Measurements from ENCODE around the gene TNRC18. TPM values are rescaled to one million over a fixed set of nuclear protein-coding genes. Genes with fewer than 3 reads are reported as not detected.

Gene TNRC18
- total RNA-seq, 2 experiments from 2014 or later: 36.0 to 43.8 TPM

- Mint-ChIP-seq H3K4me1 (ENCODE audit: low read depth) (peaks cover 38% of the 10 kb centered on the region), H3K27ac (no peak overlapping the region), H3K36me3 (ENCODE audit: low read depth) (no peaks in the 10 kb centered on the region), H3K9me3 (no peaks in the 10 kb centered on the region), H3K4me3 (peak overlapping the region; percentile 55), H3K27me3 (ENCODE audit: low read depth) (peaks cover 66% of the 10 kb centered on the region)
- CTCF ChIA-PET: interaction anchor here (0.8 to 1.6 kb wide), 5 partner anchors 25 to 181 kb away, joined by 3 to 8 read pairs (median 3); no protein-coding TSS in a partner anchor
- no peak for DNase-seq
- intact Hi-C loops (cut with micrococcal nuclease): loop anchor here (5.0 kb wide), 1 partner anchor 280 kb away; no protein-coding TSS in a partner anchor
Measured at GRCh38 chr7:5421714-5422395, 1.8 kb downstream of the TNRC18 start.

- Mint-ChIP-seq H3K36me3 (ENCODE audit: low read depth) (no peaks in the 10 kb centered on the region), H3K27ac (no peak overlapping the region), H3K27me3 (ENCODE audit: low read depth) (peaks cover 61% of the 10 kb centered on the region), H3K9me3 (no peaks in the 10 kb centered on the region), H3K4me3 (peak overlapping the region; percentile 29), H3K4me1 (ENCODE audit: low read depth) (peaks cover 35% of the 10 kb centered on the region)
- intact Hi-C loops (cut with micrococcal nuclease): loop anchor here (5.0 kb wide), 1 partner anchor 281 kb away; no protein-coding TSS in a partner anchor
- CTCF ChIA-PET: interaction anchor here (1.1 to 1.6 kb wide), 2 partner anchors 24 to 55 kb away, joined by 3 to 8 read pairs; no protein-coding TSS in a partner anchor
- no peak for DNase-seq
Measured at GRCh38 chr7:5420881-5421713, 2.5 kb downstream of the TNRC18 start.

DNA sequence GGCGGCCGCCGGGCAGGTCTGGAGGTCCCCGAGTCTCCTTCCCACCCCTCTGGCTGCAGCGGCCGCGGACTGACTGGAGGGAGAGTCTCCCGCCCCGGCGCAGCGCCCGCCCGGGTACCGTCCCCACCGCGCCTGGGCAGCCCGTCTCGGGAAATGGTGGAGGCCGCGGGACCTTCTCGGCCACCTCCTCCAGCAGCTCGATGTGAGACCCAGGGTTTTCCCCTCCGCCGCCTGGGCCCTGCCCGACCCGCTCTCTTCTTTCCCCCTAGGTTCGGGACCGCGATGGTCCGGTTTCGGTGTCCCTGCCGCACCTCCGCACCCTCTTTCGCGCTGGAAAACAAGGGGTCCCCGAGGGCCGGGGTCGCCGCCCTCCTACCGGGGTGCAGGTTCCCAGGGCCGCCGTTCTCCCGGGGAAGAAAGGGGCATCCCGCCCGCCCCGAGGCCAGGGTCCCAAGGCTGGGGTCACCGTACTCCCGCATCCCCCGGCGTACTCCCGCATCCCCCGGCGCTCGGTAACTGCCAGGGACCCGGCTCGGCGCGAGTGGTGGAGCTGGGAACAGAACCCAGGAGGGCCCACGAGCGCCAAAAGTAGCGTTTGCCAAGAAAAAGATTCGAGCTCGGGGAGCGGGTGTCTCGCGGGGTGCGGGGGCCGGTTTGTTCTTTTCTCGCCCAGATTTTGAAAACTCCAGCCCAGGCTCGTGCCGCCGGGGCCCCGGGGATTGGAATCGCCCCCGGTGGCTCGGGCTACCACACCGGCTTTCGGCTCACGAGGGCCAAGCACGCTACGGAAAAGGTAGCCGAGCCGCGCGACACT, 3.4 kb downstream of the TNRC18 start:
- Mint-ChIP-seq H3K9me3 (no peaks in the 10 kb centered on the region), H3K36me3 (ENCODE audit: low read depth) (no peaks in the 10 kb centered on the region), H3K4me3 (peak overlapping the region; percentile 29), H3K27me3 (ENCODE audit: low read depth) (peaks cover 53% of the 10 kb centered on the region), H3K4me1 (ENCODE audit: low read depth) (peaks cover 29% of the 10 kb centered on the region), H3K27ac (no peak overlapping the region)
- intact Hi-C loops (cut with micrococcal nuclease): loop anchor here (5.0 kb wide), 1 partner anchor 282 kb away; no protein-coding TSS in a partner anchor
- DNase-seq: no peak
- CTCF ChIA-PET: interaction anchor here (0.5 to 1.6 kb wide), 2 partner anchors 24 to 407 kb away, joined by 3 to 8 read pairs; no protein-coding TSS in a partner anchor

GRCh38 chr7:5419539-5420066, 4.0 kb downstream of the TNRC18 start:
- Mint-ChIP-seq H3K27me3 (ENCODE audit: low read depth) (peaks cover 52% of the 10 kb centered on the region), H3K36me3 (ENCODE audit: low read depth) (no peaks in the 10 kb centered on the region), H3K4me1 (ENCODE audit: low read depth) (peaks cover 26% of the 10 kb centered on the region), H3K9me3 (no peaks in the 10 kb centered on the region), H3K27ac (no peak overlapping the region), H3K4me3 (peak overlapping the region; percentile 34)
- CTCF ChIA-PET: interaction anchor here (0.5 kb wide), 1 partner anchor 408 kb away, joined by 3 read pairs; no protein-coding TSS in a partner anchor
- intact Hi-C loops (cut with micrococcal nuclease): loop anchor here (5.0 kb wide), 1 partner anchor 283 kb away; no protein-coding TSS in a partner anchor
- DNase-seq: no peak

- H3K4me3 Mint-ChIP-seq: no peak overlapping the region
- peaks cover 49% of the 10 kb centered on the region for H3K27me3 Mint-ChIP-seq (ENCODE audit: low read depth)
- no peaks in the 10 kb centered on the region for H3K9me3 Mint-ChIP-seq
- intact Hi-C loops (cut with micrococcal nuclease): no loop called here
- H3K4me1 Mint-ChIP-seq (ENCODE audit: low read depth): peaks cover 23% of the 10 kb centered on the region
- DNase-seq: no peak
- H3K27ac Mint-ChIP-seq: no peak overlapping the region
- H3K36me3 Mint-ChIP-seq (ENCODE audit: low read depth): no peaks in the 10 kb centered on the region
- CTCF ChIA-PET: no interaction called here
Measured at GRCh38 chr7:5418285-5418582, 5.4 kb downstream of the TNRC18 start.

DNA sequence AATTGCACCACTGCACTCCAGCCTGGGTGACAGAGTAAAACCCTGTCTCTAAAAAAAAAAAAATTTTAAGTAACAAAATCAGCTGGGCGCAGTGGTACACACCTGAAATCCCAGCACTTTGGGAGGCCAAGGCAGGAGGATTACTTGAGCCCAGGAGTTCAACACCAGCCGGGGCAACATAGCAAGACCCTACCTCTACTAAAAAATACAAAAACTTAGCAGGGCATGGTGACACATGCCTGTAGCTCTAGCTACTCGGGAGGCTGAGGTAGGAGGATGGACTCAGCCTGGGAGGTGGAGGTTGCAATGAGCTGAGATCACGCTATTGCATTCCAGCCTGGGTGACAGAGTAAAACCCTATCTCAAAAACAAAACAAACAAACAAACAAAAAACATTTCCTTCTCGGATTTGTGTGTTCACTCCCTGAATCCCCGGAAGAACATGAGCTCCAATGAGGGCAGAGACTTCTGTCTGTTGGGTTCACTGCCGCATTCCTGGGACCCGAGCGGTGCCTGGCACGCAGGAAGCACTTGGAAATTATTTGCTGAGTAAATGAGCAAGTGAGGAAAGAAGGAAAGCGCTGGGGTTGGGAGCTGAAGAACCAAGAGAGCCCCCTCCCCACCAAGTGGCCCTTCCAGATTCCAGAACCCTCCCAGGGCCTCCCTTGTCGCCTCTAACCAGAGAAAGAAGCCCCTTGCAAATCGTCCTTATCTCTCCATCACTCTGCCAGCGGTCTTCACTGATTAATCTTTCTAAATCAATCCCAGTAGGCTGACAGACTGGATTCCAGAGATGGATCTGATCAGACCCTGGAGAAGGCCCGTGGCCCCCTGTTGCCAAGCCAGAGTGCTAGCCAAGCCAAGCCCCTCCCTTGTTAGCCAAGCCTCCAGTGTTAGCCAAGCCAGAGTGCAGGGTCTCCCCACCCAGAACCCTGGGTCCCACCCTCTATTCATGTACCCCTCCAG, 6.2 kb downstream of the TNRC18 start:
- DNase-seq: no peak
- H3K27ac Mint-ChIP-seq: no peak overlapping the region
- peaks cover 19% of the 10 kb centered on the region for H3K4me1 Mint-ChIP-seq (ENCODE audit: low read depth)
- no peaks in the 10 kb centered on the region for H3K9me3 Mint-ChIP-seq
- H3K4me3 Mint-ChIP-seq: no peak overlapping the region
- intact Hi-C loops (cut with micrococcal nuclease): no loop called here
- CTCF ChIA-PET: interaction anchor here (0.6 to 1.8 kb wide), 2 partner anchors 33 to 59 kb away, joined by 3 to 4 read pairs; no protein-coding TSS in a partner anchor
- peaks cover 45% of the 10 kb centered on the region for H3K27me3 Mint-ChIP-seq (ENCODE audit: low read depth)
- H3K36me3 Mint-ChIP-seq (ENCODE audit: low read depth): no peaks in the 10 kb centered on the region

DNA sequence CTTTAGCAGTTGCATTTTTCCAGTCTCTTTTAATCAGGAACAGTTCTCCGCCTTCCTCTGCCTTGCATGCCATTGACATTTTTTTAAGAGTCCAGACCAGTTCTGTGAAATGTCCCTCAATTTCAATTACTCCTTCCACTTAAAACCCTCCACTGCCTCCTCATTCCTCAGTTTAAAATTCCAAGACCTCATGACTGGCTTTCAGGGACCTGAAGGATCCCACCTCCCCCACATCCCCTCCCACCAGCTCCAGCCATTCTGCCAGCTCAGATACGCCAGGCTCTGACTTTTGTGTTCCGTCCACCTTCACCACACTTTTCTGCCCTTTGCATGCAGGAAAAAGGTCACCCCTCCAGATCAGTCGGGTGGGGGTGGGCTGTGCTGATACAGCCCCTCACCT, 8.7 kb downstream of the TNRC18 start:
- peaks cover 12% of the 10 kb centered on the region for H3K4me1 Mint-ChIP-seq (ENCODE audit: low read depth)
- CTCF ChIA-PET: no interaction called here
- intact Hi-C loops (cut with micrococcal nuclease): no loop called here
- H3K36me3 Mint-ChIP-seq (ENCODE audit: low read depth): no peaks in the 10 kb centered on the region
- H3K27me3 Mint-ChIP-seq (ENCODE audit: low read depth): peaks cover 35% of the 10 kb centered on the region
- no peak overlapping the region for H3K27ac Mint-ChIP-seq
- H3K4me3 Mint-ChIP-seq: no peak overlapping the region
- H3K9me3 Mint-ChIP-seq: no peaks in the 10 kb centered on the region
- DNase-seq: no peak

DNA sequence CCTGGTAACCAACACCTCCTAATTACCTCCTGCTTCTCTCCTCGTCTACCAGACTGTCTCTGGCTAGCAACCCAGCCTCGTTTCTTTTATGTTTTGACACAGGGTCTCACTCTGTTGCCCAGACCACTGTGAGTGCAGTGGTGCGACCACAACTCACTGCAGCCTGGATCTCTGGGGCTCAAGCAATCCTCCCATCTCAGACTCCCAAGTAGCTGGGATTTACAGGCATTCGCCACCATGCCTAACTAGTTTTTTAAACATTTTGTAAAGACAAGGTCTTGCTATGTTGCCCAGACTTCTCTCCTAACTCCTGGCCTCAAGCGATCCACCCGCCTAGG, 10.2 kb downstream of the TNRC18 start:
- CTCF ChIA-PET: interaction anchor here (0.7 kb wide), 1 partner anchor 83 kb away, joined by 3 read pairs; no protein-coding TSS in a partner anchor
- Mint-ChIP-seq H3K36me3 (ENCODE audit: low read depth) (no peaks in the 10 kb centered on the region), H3K4me1 (ENCODE audit: low read depth) (peaks cover 1% of the 10 kb centered on the region), H3K9me3 (no peaks in the 10 kb centered on the region), H3K27me3 (ENCODE audit: low read depth) (peaks cover 25% of the 10 kb centered on the region), H3K4me3 (no peak overlapping the region), H3K27ac (no peak overlapping the region)
- intact Hi-C loops (cut with micrococcal nuclease): no loop called here
- no peak for DNase-seq

- CTCF ChIA-PET: interaction anchor here (0.6 kb wide), 1 partner anchor 112 kb away, joined by 3 read pairs; no protein-coding TSS in a partner anchor
- intact Hi-C loops (cut with micrococcal nuclease): no loop called here
- H3K4me1 Mint-ChIP-seq (ENCODE audit: low read depth): no peaks in the 10 kb centered on the region
- H3K4me3 Mint-ChIP-seq: no peak overlapping the region
- no peaks in the 10 kb centered on the region for H3K36me3 Mint-ChIP-seq (ENCODE audit: low read depth)
- no peak for DNase-seq
- no peak overlapping the region for H3K27ac Mint-ChIP-seq
- no peaks in the 10 kb centered on the region for H3K9me3 Mint-ChIP-seq
- H3K27me3 Mint-ChIP-seq (ENCODE audit: low read depth): peaks cover 5% of the 10 kb centered on the region
Measured at GRCh38 chr7:5408777-5409176, 14.9 kb downstream of the TNRC18 start.

DNA sequence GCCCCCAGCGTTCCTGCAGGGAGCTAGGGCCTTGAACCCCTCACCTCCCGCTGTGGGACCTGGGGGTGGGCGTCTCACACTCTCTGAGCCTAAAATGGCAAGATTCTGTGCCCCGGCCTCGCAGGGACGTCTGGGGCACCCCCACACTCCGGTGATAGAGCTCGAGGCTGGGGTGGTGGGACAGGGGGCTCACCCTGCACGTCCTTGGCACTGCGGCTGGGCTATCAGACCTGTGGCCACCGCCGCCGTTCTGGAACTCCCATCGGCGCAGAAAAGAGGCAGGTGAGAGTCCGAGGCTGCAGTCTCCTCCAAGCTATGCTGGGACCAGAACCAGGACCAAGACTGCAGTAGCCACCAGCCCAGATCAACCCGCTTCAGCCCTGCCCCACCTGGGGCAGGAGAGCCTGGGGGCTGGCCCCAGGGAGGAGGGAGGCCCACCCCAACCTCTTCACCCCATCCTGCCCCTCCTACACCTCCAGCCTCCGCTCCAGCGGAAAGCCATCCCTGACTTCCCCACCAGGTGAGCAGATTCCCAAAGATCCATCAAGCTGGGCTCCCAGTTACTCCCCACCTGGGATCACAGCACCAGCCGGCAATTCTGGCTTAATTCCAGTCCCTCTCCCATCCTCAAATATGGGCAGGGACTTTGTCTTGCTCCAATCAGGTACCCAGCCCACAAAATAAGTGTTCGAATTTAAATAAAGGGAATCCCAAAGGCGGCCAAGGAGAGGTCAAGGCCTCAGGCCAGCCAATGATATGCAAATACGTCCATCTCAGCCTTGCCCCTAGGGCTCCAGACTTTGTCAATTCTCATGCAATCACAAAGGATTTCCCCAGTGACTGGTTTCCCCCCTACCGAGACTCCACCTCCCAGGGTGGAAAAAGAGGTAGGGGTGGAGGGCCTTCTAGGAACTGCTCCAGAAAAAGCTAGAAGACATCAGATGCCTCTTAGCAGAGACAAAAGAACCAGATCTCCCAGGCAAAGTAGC, 16.4 kb downstream of the TNRC18 start:
- Mint-ChIP-seq H3K27me3 (ENCODE audit: low read depth) (peaks cover 5% of the 10 kb centered on the region), H3K9me3 (no peaks in the 10 kb centered on the region), H3K27ac (no peak overlapping the region), H3K36me3 (ENCODE audit: low read depth) (no peaks in the 10 kb centered on the region), H3K4me1 (ENCODE audit: low read depth) (no peaks in the 10 kb centered on the region), H3K4me3 (no peak overlapping the region)
- no peak for DNase-seq
- CTCF ChIA-PET: interaction anchor here (0.7 kb wide), 1 partner anchor 83 kb away, joined by 3 read pairs; no protein-coding TSS in a partner anchor
- intact Hi-C loops (cut with micrococcal nuclease): no loop called here
